GM19455 (cell line): ENCODE measurements around the gene CACNA2D4.

Source experiments
- ATAC-seq: cut with Tn5 transposase; IDR thresholded peaks from one replicate; pipeline ENCODE4 v1.9.1; 2021; ENCODE audit not compliant: unreplicated experiment

The CACNA2D4 gene

GRCh38 chr12:1744932-1745331, 173.5 kb downstream of the CACNA2D4 start:
- no peak for ATAC-seq
